Measurements from ENCODE around the gene CT45A9. TPM values are rescaled to one million over a fixed set of nuclear protein-coding genes. Genes with fewer than 3 reads are reported as not detected.

The CT45A9 gene
- total RNA-seq: not detected

GRCh38 chrX:135871712-135872111 is at the start of gene CT45A9:
TSS of gene CT45A9 (minus strand) at chrX:135871812. CDS start at chrX:135868061, 3,751 bp downstream.

GRCh38 chrX:135893294-135893817 is 21.7 kb upstream of the CT45A9 start, which contains the start of the genes CT45A10 and SAGE1:
TSS of gene CT45A10 (minus strand) at chrX:135893444. CDS start at chrX:135885344, 8,100 bp downstream.
TSS of gene SAGE1 (plus strand) at chrX:135893716. CDS start at chrX:135896243, 2,527 bp downstream.

GRCh38 chrX:135854438-135854837 is 17.2 kb downstream of the CT45A9 start, which contains the start of gene CT45A8:
TSS of gene CT45A8 (minus strand) at chrX:135854538. CDS start at chrX:135850783, 3,755 bp downstream.

GRCh38 chrX:135837180-135837579 is 34.4 kb downstream of the CT45A9 start, which contains the start of gene CT45A7:
TSS of gene CT45A7 (minus strand) at chrX:135837280. CDS start at chrX:135833533, 3,747 bp downstream.

GRCh38 chrX:135819912-135820311 is 51.7 kb downstream of the CT45A9 start, which contains the start of gene CT45A2:
TSS of gene CT45A2 (minus strand) at chrX:135820012. CDS start at chrX:135816265, 3,747 bp downstream.

Other genes starting within 250 kb of the CT45A9 start
- not detected for gene CT45A1, start 158.2 kb downstream of the CT45A9 start, total RNA-seq
- gene CT45A3, start 103.6 kb downstream of the CT45A9 start, total RNA-seq: not detected
- 0.46 TPM for gene CT45A5, start 86.3 kb downstream of the CT45A9 start, total RNA-seq
- gene CT45A6, start 69.0 kb downstream of the CT45A9 start, total RNA-seq: not detected
- gene CT45A2, start 51.8 kb downstream of the CT45A9 start, total RNA-seq: not detected
- gene CT45A7, start 34.5 kb downstream of the CT45A9 start, total RNA-seq: not detected
- gene CT45A8, start 17.3 kb downstream of the CT45A9 start, total RNA-seq: not detected
- not detected for gene CT45A10, start 21.6 kb upstream of the CT45A9 start, total RNA-seq
- not detected for gene SAGE1, start 21.9 kb upstream of the CT45A9 start, total RNA-seq
- 24.7 TPM for gene MMGT1, start 102.2 kb upstream of the CT45A9 start, total RNA-seq
- 206 TPM for gene SLC9A6, start 113.6 kb upstream of the CT45A9 start, total RNA-seq